HepG2 (cell line): Measurements from ENCODE around the gene ZBTB21. TPM values are rescaled to one million over a fixed set of nuclear protein-coding genes. Genes with fewer than 3 reads are reported as not detected.

Source experiments
- BCL6 ChIP-seq: IDR thresholded peaks from 2 replicates; pipeline ENCODE4 v1.6.1; 2016; ENCODE audit warnings: missing genetic modification reagents, missing compliant biosample characterization
- CHD4 ChIP-seq: fragments of 200-600 bp; sonication (generic); IDR thresholded peaks from 2 replicates; pipeline ENCODE4 v1.7.0; 2017; ENCODE audit warnings: mild to moderate bottlenecking, low read length, borderline replicate concordance
- HES4 ChIP-seq: sonication (generic); formaldehyde crosslinking; IDR thresholded peaks from 2 replicates; pipeline ENCODE4 v1.9.0; 2021; ENCODE audit warnings: mild to moderate bottlenecking, missing genetic modification reagents, borderline replicate concordance
- KLF12 ChIP-seq: sonication (generic); formaldehyde crosslinking; IDR thresholded peaks from 2 replicates; pipeline ENCODE4 v1.4.0; 2020; ENCODE audit warnings: missing genetic modification reagents, borderline replicate concordance
- NBN ChIP-seq: fragments of 450-650 bp; conservative IDR thresholded peaks from 2 replicates; pipeline ENCODE4 v1.6.1; 2017
- NFYB ChIP-seq: sonication (generic); formaldehyde crosslinking; IDR thresholded peaks from 2 replicates; pipeline ENCODE4 v1.4.0; 2020; ENCODE audit warnings: missing genetic modification reagents
- PAWR ChIP-seq: sonication (generic); formaldehyde crosslinking; IDR thresholded peaks from 2 replicates; pipeline ENCODE4 v1.4.0; 2020; ENCODE audit warnings: missing genetic modification reagents, mild to moderate bottlenecking, borderline replicate concordance
- RAD21 ChIP-seq: fragments of 450-650 bp; formaldehyde crosslinking; IDR thresholded peaks from 2 replicates; pipeline ENCODE4 v1.5.0; 2020; ENCODE audit warnings: mild to moderate bottlenecking
- SMYD3 ChIP-seq: sonication (generic); formaldehyde crosslinking; IDR thresholded peaks from 2 replicates; pipeline ENCODE4 v1.8.1; 2023; ENCODE audit warnings: mild to moderate bottlenecking, missing genetic modification reagents
- SOX13 ChIP-seq, 3 experiments: fragments of 450-650 bp in 1 of 3; sonication (generic) in 1 of 3; formaldehyde crosslinking in 1 of 3; IDR thresholded peaks in 2 of 3; conservative IDR thresholded peaks in 1 of 3; 2 replicates each; pipeline versions ENCODE4 v1.5.0 to v1.6.1; 2016 to 2020; ENCODE audit warnings: antibody characterized with exemption in 1 of 3, mild to moderate bottlenecking in 1 of 3, missing compliant biosample characterization in 1 of 3, missing genetic modification reagents in 1 of 3, moderate library complexity in 1 of 3
- SP2 ChIP-seq: sonication (generic); formaldehyde crosslinking; IDR thresholded peaks from 2 replicates; pipeline ENCODE4 v1.5.1; 2020; ENCODE audit warnings: mild to moderate bottlenecking, missing genetic modification reagents
- SRSF1 ChIP-seq: fragments of 200-400 bp; formaldehyde crosslinking; optimal IDR thresholded peaks from 2 replicates; pipeline ENCODE3; 2017; ENCODE audit warnings: mild to moderate bottlenecking, low read depth, low read length, moderate library complexity
- SRY ChIP-seq: sonication (generic); formaldehyde crosslinking; IDR thresholded peaks from 2 replicates; pipeline ENCODE4 v1.8.0; 2022; ENCODE audit warnings: mild to moderate bottlenecking, missing genetic modification reagents
- YEATS2 ChIP-seq: sonication (generic); formaldehyde crosslinking; IDR thresholded peaks from 2 replicates; pipeline ENCODE4 v1.4.0; 2020; ENCODE audit warnings: missing genetic modification reagents, borderline replicate concordance
- ZBTB7B ChIP-seq: sonication (generic); formaldehyde crosslinking; IDR thresholded peaks from 2 replicates; pipeline ENCODE4 v1.4.0; 2020; ENCODE audit warnings: missing genetic modification reagents
- ZC3H13 ChIP-seq: sonication (generic); formaldehyde crosslinking; IDR thresholded peaks from 2 replicates; pipeline ENCODE4 v1.8.1; 2023; ENCODE audit warnings: mild to moderate bottlenecking, missing genetic modification reagents, moderate library complexity
- ZEB1 ChIP-seq: IDR thresholded peaks from 2 replicates; pipeline ENCODE4 v1.6.1; 2012; ENCODE audit warnings: mild to moderate bottlenecking, low read depth, inconsistent platforms; ENCODE audit not compliant: insufficient replicate concordance
- ZMAT3 ChIP-seq: sonication (generic); formaldehyde crosslinking; conservative IDR thresholded peaks from 2 replicates; pipeline ENCODE4 v1.7.0; 2021; ENCODE audit warnings: missing genetic modification reagents
- ZMYM2 ChIP-seq: sonication (generic); formaldehyde crosslinking; IDR thresholded peaks from 2 replicates; pipeline ENCODE4 v1.8.0; 2022; ENCODE audit warnings: mild to moderate bottlenecking, missing genetic modification reagents
- ZNF136 ChIP-seq: sonication (generic); formaldehyde crosslinking; IDR thresholded peaks from 2 replicates; pipeline ENCODE4 v1.8.1; 2022; ENCODE audit warnings: low read depth, mild to moderate bottlenecking, moderate library complexity, missing genetic modification reagents
- ZNF260 ChIP-seq: sonication (generic); formaldehyde crosslinking; IDR thresholded peaks from 2 replicates; pipeline ENCODE4 v1.4.0; 2020; ENCODE audit warnings: missing genetic modification reagents, low read depth, mild to moderate bottlenecking, borderline replicate concordance
- ZNF660 ChIP-seq: sonication (generic); formaldehyde crosslinking; IDR thresholded peaks from 2 replicates; pipeline ENCODE4 v1.5.1; 2020; ENCODE audit warnings: mild to moderate bottlenecking, low read depth, missing genetic modification reagents, borderline replicate concordance
- ZNF709 ChIP-seq: sonication (generic); formaldehyde crosslinking; IDR thresholded peaks from 2 replicates; pipeline ENCODE4 v1.5.0; 2020; ENCODE audit warnings: mild to moderate bottlenecking, missing genetic modification reagents
- ZNF772 ChIP-seq: sonication (generic); formaldehyde crosslinking; IDR thresholded peaks from 2 replicates; pipeline ENCODE4 v1.5.0; 2020; ENCODE audit warnings: mild to moderate bottlenecking, missing genetic modification reagents
- ZNF839 ChIP-seq: sonication (generic); formaldehyde crosslinking; IDR thresholded peaks from 2 replicates; pipeline ENCODE4 v1.4.0; 2020; ENCODE audit warnings: missing genetic modification reagents, mild to moderate bottlenecking, borderline replicate concordance
- ZSCAN20 ChIP-seq: sonication (generic); formaldehyde crosslinking; IDR thresholded peaks from 2 replicates; pipeline ENCODE4 v1.4.0; 2020; ENCODE audit warnings: missing genetic modification reagents, mild to moderate bottlenecking, borderline replicate concordance
- ZSCAN21 ChIP-seq: sonication (generic); formaldehyde crosslinking; IDR thresholded peaks from 2 replicates; pipeline ENCODE4 v1.8.0; 2022; ENCODE audit warnings: mild to moderate bottlenecking, missing genetic modification reagents, moderate library complexity, borderline replicate concordance
- polyA plus RNA-seq, 8 experiments: library from polyadenylated mRNA; depleted of rRNA in 3 of 8; stranded (reverse) in 7 of 8; unstranded in 1 of 8; fragments of >200 nt; fragmentation: Illumina TruSeq in 4 of 8; extraction: Trizol in 4 of 8; gene quantifications; 2 replicates each; pipeline versions ENCODE4 v1.2.1 to v1.2.3, GENCODE V29; 2011 to 2016; ENCODE audit warnings: low read depth in 4 of 8, missing spikeins in 1 of 8, mixed read lengths in 1 of 8; ENCODE audit not compliant: insufficient read depth in 1 of 8
- total RNA-seq, 5 experiments: library from RNA; depleted of rRNA; stranded (reverse); fragments of >200 nt; fragmentation: Illumina TruSeq; extraction: Trizol; gene quantifications; 2 replicates each; pipeline ENCODE4 v1.2.3, GENCODE V29; 2016; ENCODE audit warnings: low read depth in 1 of 5
- TF ChIP-seq, protein P1 (sequence below): sonication (generic); formaldehyde crosslinking; IDR thresholded peaks from 2 replicates; pipeline ENCODE4 v1.5.1; 2020; ENCODE audit warnings: missing genetic modification reagents, mild to moderate bottlenecking, borderline replicate concordance
- TF ChIP-seq, protein P2 (sequence below): sonication (generic); formaldehyde crosslinking; IDR thresholded peaks from 2 replicates; pipeline ENCODE4 v1.8.0; 2022; ENCODE audit warnings: missing genetic modification reagents, low read depth, mild to moderate bottlenecking, borderline replicate concordance

The ZBTB21 gene
- total and polyA plus RNA-seq, 2 of the 13 experiments (the other 11 are each of a cell fraction or from before 2014, with no cell fraction given): 4.5 to 6.1 TPM

DNA sequence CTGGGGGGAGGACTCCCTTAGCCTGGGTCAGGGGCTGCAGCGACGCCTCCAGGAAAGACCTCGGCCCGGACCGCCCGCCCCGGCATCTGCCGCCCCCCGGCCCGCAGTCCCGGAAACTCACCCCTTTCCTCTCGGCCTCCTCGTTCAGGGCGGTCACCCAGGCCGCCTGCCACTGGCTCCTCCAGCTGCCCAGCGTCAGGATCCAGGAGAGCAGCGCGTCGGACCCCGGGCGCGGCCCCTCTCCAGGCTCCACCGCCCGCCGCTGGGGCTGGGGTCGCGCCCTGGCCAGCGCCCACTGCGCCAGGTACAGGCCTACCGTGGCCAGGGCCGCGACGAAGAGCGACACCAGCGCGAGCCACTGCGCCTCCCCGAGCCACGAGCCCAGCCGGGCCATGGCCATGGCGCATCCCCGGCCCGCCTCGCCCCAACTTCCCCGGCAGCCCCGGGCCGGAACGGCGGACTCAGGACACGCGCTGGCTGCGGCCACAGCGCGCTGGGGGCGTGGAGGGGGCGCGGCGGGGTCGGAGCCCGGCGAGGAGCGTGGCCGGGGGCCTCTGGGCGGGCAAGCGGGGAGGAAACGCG lies 56.8 kb downstream of the ZBTB21 start (continued):
- TF ChIP-seq SOX13 (IDR thresholded peaks at IDR 0.05) (no peak), SOX13 (CRISPR knock-in tag; conservative IDR thresholded peaks at IDR 0.05 in 1 of 2, IDR thresholded peaks at IDR 0.05 in 1 of 2) (no peak), BCL6 (CRISPR knock-in tag) (no peak), ZNF136 (no peak), ZMYM2 (CRISPR knock-in tag) (no peak), PAWR (no peak), RAD21 (CRISPR knock-in tag) (peak; percentile 23; the same call in 1 of the 2 replicates), ZSCAN21 (CRISPR knock-in tag) (0 out of 2 replicates have a peak, but pooled peaks have one; percentile 54), ZNF839 (no peak), ZC3H13 (CRISPR knock-in tag) (0 out of 2 replicates have a peak, but pooled peaks have one; percentile 29), SMYD3 (CRISPR knock-in tag) (no peak), ZSCAN20 (CRISPR knock-in tag) (peak; percentile 82; the same call in 1 of the 2 replicates), SRSF1 (no peak), ZEB1 (no peak), SP2 (0 out of 2 replicates have a peak, but pooled peaks have one; percentile 34), SRY (peak; percentile 66; the same call in 1 of the 2 replicates), KLF12 (CRISPR knock-in tag) (peak; percentile 70), ZNF772 (CRISPR knock-in tag) (0 out of 2 replicates have a peak, but pooled peaks have one; percentile 11), ZNF660 (no peak), ZBTB7B (peak; percentile 33; the same call in 1 of the 2 replicates), NBN (no peak), NFYB (CRISPR knock-in tag) (no peak), ZNF260 (CRISPR knock-in tag) (no peak), ZMAT3 (CRISPR knock-in tag) (no peak; the same call in 1 of the 2 replicates), ZNF709 (CRISPR knock-in tag) (0 out of 2 replicates have a peak, but pooled peaks have one; percentile 61), CHD4 (no peak), HES4 (CRISPR knock-in tag) (peak; percentile 33; the same call in 1 of the 2 replicates), YEATS2 (CRISPR knock-in tag) (no peak)
- TF ChIP-seq, protein P1, sequence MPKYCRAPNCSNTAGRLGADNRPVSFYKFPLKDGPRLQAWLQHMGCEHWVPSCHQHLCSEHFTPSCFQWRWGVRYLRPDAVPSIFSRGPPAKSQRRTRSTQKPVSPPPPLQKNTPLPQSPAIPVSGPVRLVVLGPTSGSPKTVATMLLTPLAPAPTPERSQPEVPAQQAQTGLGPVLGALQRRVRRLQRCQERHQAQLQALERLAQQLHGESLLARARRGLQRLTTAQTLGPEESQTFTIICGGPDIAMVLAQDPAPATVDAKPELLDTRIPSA (CRISPR knock-in tag): no peak
- TF ChIP-seq, protein P2, sequence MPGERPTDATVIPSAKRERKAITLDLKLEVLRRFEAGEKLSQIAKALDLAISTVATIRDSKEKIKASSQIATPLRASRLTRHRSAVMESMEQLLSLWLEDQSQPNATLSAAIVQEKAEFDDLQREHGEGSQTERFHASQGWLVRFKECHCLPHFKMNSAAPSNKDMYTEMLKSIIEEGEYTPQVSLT (CRISPR knock-in tag): no peak
